Measurements from ENCODE around the gene DNAH7. TPM values are rescaled to one million over a fixed set of nuclear protein-coding genes. Genes with fewer than 3 reads are reported as not detected.

The DNAH7 gene
- total and polyA plus RNA-seq, 2 experiments from 2014 or later, result 0.35 to 1.1 TPM

GRCh38 chr2:195711478-195711877, 357.2 kb downstream of the DNAH7 start (continued):
- TF ChIP-seq REST (IDR thresholded peaks at IDR 0.05; ENCODE audit: unreplicated experiment), result no peak
- no peak for TF ChIP-seq ZNF462 (CRISPR knock-in tag; IDR thresholded peaks at IDR 0.05)
- TF ChIP-seq POLR2AphosphoS5 (IDR thresholded peaks at IDR 0.05; ENCODE audit: low read depth), result no peak
- TF ChIP-seq JUNB (IDR thresholded peaks at IDR 0.05; ENCODE audit: unreplicated experiment), result no peak
